ENCODE data around the gene ERGIC3.

Gene ERGIC3

DNA sequence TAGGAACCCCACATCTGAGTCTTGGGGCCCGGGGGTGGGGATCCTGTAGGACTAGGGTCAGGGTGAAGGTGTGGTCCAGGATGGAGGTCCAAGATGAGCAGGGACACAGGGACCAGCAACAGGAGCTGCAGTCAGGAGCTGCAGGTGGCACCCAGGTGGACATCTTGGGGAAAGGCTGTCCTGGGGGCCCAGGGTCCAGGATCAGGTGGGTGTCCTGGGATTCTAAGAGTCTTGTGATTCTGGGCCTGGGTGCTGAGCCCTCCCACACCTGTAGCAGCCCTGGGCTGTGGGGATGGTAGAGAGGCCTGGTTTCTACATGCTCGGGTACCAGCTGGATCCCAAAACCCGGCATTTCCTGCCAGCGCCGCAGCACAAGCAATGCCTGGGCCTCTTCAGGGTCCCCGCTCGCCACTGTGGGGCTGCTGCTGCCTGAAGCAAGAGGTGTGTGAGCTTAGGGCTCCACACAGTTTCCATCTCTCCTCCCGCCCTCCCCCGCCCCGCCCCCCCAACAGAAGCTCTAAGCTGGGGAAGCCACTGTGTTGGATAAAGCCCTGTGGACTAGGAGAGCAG, 20.7 kb downstream of the ERGIC3 start:
- DNase-seq, result no peak

DNA sequence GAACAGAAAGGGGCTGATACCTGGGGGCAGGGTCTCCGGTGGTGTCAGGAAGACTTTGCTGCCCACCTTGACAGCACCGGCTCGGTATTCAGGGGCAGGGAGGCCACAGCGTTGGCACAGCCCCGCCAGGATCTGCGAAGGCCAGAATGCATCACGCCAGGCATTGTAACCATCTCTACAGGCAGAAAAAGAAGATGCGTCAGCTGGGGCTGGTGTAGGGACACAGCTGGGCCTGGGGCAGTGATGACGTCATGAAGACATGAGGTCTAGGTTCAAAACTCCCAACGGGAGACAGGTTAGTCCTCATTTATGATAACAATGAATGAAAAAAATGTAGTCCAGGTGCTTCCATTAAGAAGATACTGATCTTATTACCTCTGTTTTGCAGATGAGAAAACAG, 22.0 kb downstream of the ERGIC3 start:
- DNase-seq, result no peak

DNA sequence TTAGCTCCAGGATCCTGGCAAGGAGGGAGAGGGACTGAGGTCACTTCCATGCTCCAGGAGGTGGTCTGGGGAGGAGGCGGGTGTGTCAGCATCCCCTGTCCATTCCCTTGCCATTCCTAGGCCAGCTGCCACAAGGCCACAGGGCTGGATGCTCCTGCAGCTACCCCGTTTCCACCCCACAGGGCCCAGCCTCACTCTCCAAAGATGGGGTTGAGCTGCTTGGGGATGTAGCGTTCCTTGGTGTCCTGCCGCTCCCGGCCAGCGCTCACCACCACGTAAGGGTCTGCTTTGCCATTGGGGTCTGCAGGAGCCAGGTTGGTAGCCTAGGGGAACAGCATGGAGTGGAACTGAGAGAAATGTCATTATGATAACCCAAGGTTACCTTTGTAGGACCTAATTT, 23.0 kb downstream of the ERGIC3 start:
- DNase-seq, result no peak

DNA sequence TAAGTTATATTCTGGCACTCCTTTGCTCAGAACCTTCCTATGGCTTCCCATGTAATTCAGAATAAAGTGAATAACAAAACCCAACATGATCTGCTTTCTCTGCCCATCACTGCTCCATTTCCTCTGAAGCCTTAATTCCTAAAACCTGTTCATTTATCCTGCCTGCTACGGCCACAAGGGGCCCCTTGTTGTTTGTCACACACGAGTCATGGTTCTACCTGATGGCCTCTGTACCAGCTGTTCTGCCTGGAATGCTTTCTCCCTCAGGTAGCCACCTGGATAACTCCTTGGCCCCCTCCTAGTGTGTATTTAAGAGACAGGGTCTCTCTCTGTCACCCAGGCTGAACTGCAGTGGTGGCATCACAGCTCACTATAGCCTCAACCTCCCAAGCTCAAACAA, 26.8 kb downstream of the ERGIC3 start:
- DNase-seq, result peak; percentile 2

DNA sequence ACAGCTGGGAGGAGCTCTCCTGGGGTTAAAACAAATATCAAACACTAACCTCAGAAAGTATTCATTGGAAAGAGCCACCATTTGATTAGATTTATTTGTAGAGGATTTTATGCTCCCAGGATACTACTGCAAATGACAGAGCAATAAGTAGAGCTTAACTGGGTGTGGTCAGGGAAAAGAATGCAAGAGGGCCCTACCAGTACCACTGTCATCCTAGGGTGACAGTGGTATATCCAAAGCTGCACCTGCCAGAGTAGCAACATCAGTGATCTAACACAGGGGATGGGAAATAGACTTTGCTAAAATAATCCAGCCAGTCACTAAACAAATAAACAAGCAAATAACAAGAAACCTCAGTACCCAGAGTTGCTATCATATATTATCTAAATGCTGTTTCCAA, 29.7 kb downstream of the ERGIC3 start:
- DNase-seq, result no peak

DNA sequence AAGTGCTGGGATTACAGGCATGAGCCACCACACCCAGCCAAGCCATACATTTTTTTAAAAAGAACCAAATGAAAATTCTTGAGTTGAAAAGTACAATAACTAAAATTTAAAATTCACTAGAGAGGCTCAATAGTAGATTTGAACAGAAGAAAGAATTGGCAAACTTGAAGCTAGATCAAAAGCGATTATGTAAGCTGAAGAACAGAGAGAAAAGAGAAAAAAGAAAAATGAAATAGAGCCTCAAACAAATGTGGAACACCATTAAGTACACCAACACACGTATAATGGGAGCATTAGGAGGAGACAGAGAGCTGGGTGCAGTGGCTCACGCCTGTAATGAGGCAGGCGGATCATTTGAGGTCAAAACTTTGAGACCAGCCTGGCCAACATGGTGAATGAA, 31.0 kb downstream of the ERGIC3 start:
- no peak for DNase-seq

DNA sequence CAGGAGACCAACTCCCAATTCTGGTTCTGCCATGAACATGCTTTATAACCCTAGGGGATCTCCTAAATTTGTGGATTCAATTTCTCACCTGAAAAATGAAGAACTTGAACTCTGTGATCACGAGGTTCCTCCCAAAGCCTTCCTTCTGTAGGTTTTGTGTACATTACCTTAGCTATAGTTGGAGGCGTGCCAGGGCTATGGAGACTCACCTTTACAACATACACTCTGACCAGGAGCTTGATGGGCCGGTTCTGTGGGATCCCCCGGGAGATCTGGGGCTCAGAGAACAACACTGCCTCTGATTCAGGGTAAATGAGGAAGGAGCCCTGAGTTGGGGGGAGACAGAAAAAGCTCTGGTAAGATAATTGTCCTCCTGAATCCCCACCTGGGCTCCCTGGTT, 34.1 kb downstream of the ERGIC3 start:
- DNase-seq, result no peak

DNA sequence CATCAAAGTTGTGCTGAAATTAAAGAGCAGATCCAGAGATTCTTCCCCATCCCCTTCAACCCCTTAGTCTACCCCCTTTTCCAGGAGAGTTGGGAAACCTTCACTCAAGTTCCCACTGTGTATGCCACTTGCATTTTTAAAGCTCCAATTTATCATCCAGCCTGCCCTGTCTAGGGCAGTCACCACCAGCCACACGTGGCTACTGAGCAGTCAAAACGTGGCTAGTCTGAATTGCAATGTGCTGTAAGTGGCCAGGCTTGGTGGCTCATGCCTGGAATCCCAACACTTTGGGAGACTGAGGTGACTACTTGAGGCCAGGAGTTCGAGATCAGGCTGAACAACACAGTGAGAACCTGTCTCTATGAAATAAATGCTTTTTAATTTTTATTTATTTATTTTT, 34.9 kb downstream of the ERGIC3 start:
- no peak for DNase-seq

DNA sequence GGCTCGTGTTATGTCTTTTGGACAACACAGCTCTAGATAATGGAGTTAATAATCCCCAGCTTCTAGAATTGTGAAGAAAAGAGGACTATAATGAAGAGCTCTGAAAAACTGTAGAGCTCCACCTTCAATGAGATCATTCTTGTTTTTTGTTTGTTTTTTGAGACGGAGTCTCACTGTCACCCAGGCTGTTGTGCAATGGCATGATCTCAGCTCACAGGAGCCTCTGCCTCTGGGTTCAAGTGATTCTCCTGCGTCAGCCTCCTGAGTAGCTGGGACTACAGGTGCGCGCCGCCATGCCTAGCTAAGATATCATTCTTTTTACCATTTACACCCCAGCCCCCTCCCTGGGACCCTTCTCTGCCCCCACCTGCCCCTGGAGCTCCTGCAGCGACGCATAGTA, 36.6 kb downstream of the ERGIC3 start:
- DNase-seq, result no peak

DNA sequence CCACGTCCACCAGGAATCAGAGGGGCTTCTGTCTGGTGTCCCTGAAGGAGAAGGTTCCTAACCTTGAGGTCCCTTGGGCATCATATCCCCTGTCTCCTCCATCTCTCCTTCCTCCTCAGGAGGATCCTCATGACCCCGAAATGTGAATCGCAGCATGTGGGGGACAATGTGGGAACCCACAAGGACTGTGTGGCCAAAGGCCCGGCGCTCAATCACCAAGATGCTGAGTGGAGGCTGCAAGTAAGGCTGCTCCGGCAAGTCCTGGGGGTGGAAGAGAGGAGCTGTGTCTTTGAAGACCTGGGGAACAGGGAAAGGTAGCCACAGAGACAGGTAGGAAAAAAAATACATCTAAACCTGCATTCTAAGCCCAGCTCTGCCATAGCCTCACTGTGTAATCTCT, 37.3 kb downstream of the ERGIC3 start:
- DNase-seq, result no peak

DNA sequence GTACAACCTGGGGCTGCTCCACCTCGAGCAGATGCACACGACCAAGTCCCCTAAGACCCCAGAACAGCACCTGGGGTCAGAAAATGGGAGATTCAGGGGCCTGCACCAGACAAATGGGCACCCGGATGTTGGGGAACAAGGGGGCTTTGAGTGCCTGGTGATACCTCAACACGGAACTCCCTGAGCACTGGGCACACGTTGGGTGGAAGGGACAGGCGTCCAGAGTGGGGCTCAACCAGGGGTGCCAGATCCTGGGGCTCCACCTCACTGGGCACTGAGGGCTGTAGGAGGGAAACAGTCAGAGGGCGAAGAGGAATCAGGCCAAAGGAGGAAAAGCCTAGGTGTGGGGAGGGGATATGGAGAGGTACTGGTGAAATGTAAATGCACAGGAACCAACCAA, 40.3 kb downstream of the ERGIC3 start:
- no peak for DNase-seq

DNA sequence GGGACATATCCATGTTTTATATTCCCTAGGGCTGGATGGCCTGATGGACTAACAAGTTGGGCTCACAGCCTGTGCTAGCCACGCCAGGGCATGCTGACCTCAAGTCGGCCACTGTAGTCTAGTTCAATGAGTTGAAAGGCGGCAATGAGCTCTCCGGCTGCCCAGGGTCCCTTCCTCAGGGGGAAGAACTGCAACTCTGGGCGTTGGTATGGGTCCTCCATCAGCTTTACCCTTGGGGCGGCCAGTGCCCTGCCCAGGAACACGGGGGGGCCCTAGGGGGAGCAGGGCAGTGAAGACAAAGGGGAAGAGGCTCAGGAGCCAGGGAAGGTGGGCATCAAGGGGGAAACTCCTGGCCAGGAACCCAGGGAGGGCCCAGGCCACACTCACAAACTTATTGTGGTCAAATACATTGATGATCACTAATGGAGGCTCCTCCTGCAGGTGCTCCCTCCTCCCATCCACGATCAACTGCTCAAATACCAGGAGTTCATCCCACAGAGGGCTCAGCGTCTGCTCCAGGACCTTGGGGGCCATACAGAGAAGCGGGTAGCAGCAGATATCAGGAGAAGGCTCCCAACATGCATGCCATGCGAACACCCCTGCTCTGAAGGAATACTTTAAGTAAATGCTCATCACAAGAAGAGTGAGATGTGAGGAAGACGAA, 41.0 kb downstream of the ERGIC3 start:
- DNase-seq, result no peak

DNA sequence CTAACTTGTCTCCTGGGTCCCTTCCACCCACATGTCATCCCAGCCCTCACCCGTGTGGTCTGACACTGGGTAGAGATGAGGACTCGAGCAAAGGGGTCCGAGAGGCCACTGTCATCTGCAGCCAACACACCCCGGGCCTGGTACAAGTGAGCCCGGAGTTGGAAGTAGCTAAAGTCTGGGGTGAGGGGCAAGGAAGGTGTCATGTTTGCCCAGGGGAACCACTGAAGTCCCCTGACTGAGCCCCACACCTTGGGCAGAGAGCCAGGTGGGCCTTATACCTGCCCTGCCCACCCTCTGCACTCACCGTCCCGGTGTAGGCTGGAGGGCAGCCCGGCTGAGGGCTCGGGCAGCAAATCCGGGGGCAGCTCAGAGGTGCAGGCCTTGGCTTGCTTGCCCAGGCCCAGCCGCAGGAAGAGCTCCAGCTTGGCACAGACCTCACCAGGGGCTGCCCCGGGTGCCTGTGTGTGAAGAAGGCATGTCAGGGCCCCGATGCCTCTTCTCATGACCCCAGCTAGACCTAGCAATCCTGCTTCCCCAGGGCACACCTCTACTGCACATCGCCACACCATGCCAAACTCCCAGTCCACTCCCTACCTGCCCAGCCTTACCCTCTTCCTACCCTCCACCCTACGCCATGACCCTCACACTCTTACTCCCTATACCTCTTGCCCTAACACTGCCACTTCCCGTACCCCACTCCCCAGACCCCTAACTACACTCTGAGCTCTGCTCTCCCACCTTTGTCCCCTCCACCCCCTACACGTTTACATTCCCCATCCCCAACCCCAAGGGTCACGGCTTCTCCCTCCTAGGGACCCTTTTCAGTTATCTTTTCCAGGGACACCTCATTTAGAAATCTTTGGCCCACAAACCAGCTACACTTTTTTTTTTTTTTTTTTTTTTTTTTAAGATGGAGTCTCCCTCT, 42.0 kb downstream of the ERGIC3 start:
- no peak for DNase-seq

DNA sequence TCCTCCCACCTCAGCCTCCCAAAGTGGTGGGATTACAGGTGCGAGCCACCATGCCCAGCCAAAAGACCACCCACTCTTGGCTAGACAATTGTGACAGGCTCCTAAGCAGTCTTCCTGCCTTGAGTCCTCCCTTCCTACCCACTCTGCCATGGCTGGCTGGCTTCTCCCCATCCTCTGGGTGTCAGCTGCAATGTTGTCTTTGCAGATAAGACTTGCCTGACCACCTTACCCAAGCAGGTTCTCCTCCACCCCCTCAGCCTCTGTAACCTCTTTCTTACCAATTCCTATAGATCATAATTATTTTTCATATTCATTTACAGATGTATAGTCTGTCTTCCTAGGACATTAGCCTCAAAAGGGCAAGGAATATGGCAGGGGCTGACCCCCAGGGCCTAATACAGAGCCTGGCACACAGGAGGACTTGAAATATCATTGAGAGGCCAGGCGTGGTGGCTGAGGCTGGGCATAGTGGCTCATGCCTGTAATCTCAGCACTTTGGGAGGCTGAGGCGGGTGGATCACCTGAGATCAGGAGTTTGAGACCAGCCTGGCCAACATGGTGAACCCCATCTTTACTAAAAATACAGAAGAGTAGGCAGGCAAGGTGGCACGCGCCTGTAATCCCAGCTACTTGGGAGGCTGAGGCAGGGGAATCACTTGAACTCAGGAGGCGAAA, 45.0 kb downstream of the ERGIC3 start:
- no peak for DNase-seq

DNA sequence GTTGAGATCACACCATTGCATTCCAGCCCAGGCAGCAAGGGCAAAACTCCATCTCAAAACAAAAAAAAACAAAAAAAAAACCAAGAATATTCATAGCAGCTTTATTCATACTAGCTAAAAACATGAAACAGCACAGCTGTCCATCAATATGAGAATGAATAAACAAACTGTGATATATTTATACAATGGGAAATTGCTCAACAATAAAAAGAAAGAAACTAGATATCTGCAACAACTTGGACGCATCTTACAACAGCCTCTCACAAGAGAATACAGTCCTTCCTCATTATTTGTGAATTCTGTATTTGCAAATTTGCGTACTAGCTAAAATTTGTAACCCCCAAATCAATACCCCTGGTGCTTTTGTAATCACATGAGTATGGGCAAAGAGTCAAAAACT, 45.6 kb downstream of the ERGIC3 start:
- no peak for DNase-seq

DNA sequence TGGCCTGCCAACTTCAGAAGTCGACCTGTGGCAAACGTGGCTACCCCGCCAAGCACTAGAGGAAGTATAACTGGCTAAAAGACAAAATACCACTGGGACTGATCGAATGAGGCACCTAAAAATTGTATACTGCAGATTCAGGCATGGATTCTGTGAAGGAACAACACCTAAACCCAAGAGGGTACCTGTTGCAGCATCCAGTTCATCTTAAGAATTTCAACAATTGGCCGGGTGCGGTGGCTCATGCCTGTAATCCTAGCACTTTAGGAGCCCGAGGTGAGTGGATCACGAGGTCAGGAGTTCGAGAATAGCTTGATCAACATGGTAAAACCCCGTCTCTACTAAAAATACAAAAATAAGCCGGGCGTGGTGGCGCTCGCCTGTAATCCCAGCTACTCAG, 46.5 kb downstream of the ERGIC3 start:
- no peak for DNase-seq

DNA sequence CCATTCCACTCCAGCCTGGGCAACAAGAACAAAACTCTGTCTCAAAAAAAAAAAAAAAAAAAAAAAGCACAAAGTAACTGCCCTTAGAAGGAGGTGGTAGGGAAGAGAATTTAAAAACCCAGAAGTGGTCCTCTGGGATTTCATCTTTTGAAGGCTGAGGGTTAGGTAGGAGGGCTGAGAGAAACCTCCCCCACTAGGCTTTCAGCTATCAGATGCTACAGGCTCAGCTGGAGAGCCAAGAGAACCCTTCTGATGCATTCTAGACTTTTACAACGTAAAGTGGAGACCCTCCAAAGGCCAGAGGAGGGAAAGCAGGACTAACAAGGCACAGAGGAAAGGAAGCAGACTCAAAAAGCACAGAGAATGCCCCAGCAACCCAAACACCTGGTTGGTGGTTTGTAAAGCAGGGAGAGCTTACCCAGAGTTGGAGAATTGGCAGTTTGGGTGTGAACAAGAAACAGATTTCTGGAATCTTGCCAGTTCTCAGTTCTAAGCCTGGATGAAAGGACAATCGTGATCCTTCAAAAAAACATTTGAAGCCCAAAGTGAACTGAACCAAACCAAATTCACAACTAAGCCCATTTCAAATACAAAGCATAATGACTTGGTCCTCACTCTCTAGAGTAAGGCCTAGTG, 50.6 kb downstream of the ERGIC3 start:
- DNase-seq, result no peak

DNA sequence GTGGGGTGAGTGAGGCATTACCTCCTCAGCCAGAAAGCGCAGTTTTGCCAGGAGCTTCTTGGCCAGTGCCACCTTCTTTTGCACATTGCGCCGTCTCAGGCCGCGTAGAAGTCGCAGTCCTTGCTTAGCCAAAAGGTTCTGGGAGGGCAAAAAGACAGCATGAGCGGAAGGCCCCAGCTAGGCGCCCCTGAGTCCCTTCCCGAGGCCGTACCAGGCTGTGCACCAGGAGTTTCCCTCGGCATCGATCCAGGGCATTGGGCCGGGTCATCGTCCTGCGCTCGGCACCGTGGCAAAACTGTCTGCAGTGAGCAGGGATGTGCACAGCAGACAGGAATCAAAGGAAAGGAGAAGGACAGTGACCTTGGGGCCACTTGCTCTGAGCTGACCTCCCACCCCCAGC, 53.6 kb downstream of the ERGIC3 start:
- DNase-seq, result no peak

DNA sequence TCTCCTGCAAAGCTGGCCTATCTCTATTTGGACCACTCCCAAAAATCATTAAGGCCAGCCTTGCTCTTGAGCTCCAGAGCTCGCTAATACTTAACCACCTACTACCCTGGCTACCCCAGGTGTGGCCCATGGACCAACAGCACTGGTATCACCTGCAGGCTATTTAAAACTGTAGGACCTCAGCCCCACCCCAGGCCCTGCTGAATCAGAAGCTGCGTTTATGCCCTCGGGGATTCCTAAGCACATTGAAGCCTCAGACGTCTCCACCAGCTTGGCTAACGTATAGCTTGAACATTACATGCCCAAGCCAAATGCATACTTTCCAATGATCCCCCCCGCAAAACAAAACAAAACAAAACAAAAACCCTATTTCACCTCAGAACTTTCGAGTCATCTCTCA, 54.0 kb downstream of the ERGIC3 start:
- no peak for DNase-seq

DNA sequence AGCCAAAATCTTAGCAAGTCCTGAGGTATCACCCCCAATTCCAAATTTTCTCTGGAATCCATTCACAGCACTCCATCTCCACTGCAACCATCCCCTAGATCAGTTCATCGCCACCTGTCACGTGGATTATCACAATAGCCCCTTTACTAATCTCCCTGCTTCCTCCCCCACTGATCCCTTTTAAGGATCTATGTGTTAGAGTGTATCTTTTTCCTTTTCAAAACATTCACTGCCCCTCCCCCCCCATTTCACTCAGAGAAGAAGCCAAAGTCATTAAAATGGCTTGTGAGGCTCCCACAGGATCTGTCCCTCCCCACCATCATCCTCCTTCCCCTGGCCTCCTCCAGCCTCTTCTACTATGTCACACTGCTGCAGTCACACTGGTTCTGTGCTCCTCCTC, 55.3 kb downstream of the ERGIC3 start:
- no peak for DNase-seq

DNA sequence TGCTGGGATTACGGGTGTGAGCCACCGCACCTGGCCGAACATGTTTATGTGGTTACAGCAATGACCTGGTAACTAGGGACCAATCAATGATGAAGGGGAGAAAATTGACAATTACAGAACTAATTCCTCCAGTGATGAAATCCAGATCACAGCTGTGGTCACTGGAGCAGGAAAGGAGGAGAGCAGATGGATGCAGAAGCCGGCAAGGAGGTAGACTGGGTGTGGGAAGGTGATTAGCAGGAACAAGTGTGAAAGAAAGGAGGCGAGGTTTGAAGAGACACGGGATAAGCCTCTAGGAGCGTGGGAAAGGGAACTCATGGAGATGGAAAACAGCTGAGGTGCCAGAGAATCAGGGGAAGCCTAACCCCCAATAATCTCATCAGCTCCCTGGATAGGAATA, 56.6 kb downstream of the ERGIC3 start:
- DNase-seq, result no peak

DNA sequence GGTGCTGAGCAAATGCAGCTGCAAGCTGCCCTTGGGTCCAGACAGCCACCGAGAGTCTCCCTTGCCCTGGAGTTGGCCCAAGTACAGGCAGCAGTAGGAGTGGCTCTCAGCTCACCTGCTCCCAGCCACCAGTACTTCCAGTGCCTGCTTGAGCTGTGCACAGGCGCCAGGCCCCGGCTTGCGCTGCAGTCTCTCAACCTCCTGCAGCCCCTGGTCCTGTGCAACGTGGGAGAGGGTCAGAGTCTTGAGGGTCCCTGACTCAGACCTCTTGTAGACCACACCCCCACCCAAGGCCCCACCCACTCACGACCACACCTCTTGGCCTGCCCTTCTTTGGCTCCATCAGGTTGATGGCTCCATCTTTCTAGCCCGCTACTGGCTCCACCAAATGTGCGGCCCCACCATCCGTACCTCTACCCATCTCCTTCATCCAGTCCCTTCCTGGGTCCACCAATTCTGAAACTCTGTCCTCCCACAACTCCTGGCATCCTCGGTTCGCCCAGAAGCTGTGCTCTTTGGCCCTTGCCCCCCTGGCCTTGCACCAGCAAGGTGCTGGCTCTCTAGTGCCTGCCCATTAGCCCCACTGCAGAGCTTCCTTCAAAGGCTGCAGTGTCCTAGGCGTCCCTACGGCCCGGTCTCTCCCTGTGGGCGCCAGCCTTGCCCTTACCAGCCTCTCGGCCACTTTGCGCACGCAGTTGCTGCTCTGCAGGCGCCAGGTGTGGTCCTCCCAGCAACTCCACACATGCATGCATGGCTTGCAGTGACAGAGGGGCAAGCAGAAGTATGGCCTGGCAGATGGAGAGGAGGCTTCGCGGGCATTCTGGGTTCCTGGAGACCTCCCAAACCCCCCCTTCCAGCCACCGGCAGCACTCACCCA, 57.3 kb downstream of the ERGIC3 start:
- no peak for DNase-seq
